ENCODE measurements around the gene RBM18.

GRCh38 chr9:122190597-122191381, 73.9 kb downstream of the RBM18 start:
- TF ChIP-seq POLR2A (IDR thresholded peaks at IDR 0.05) (no peak), CTCF (IDR thresholded peaks at IDR 0.05) (no peak), EP300 (IDR thresholded peaks at IDR 0.05) (no peak)
